ENCODE data around the gene CFAP58. TPM values are rescaled to one million over a fixed set of nuclear protein-coding genes. Genes with fewer than 3 reads are reported as not detected.

Gene CFAP58
- total RNA-seq, 1 experiment from 2014 or later: 0.63 TPM

GRCh38 chr10:104435822-104436221, 82.2 kb downstream of the CFAP58 start:
- Histone ChIP-seq H2BK15ac (ENCODE audit: low read depth, low read length) (no peak overlapping the region), H3K23ac (ENCODE audit: insufficient read length, low read depth, low read length) (no peak overlapping the region), H3T11ph (ENCODE audit: low read length) (no peak overlapping the region), H4K91ac (ENCODE audit: insufficient read length, low read depth, low read length) (no peak overlapping the region), H3K4me2 (ENCODE audit: insufficient read depth, insufficient read length, low read length) (no peak overlapping the region), H3K9ac (ENCODE audit: extremely low read depth, insufficient read length, low read length) (no peak overlapping the region), H3K14ac (ENCODE audit: insufficient read depth, low read length) (no peak overlapping the region), H3K18ac (ENCODE audit: insufficient read length, low read depth, low read length) (no peak overlapping the region), H3K79me2 (ENCODE audit: insufficient read depth, low read length) (no peaks in the 10 kb centered on the region), H3K27me3 (ENCODE audit: insufficient read depth, low read length) (no peaks in the 10 kb centered on the region), H3K56ac (ENCODE audit: insufficient read length, low read depth, low read length) (no peak overlapping the region), H3K27ac (ENCODE audit: insufficient read length, low read depth, low read length) (no peak overlapping the region), H3K4ac (ENCODE audit: low read depth, low read length) (no peak overlapping the region), H2BK120ac (ENCODE audit: low read depth, low read length, poor library complexity, severe bottlenecking) (no peak overlapping the region), H3K79me1 (ENCODE audit: insufficient read depth, low read depth, low read length, poor library complexity, severe bottlenecking) (no peaks in the 10 kb centered on the region), H3K23me2 (ENCODE audit: insufficient read length, low read depth, low read length, poor library complexity, severe bottlenecking) (no peaks in the 10 kb centered on the region), H3K9me3 (ENCODE audit: control insufficient read depth, low read depth, low read length) (no peaks in the 10 kb centered on the region), H4K20me1 (ENCODE audit: control insufficient read depth, insufficient read depth, insufficient read length) (no peaks in the 10 kb centered on the region), H3K4me1 (ENCODE audit: insufficient read depth, low read length) (no peaks in the 10 kb centered on the region), H2BK12ac (ENCODE audit: insufficient read length, low read depth, low read length) (no peak overlapping the region), H2AK5ac (ENCODE audit: insufficient read length, low read length) (no peak overlapping the region), H2BK5ac (ENCODE audit: insufficient read length, low read length) (no peak overlapping the region), H4K5ac (ENCODE audit: insufficient read length, low read depth, low read length) (no peak overlapping the region), H2BK20ac (ENCODE audit: low read depth, low read length, poor library complexity, severe bottlenecking) (no peak overlapping the region), H4K8ac (replicated peaks; ENCODE audit: insufficient read length, low read depth, low read length) (no peak overlapping the region), H2AFZ (ENCODE audit: low read length) (no peak overlapping the region)
- DNase-seq: no peak
- TF ChIP-seq CTCF (conservative IDR thresholded peaks at IDR 0.05): no peak
- Mint-ChIP-seq H3K9me3 (no peaks in the 10 kb centered on the region), H3K27me3 (ENCODE audit: low read depth) (no peaks in the 10 kb centered on the region; the same call in 1 of the 2 replicates), H3K27ac (no peak overlapping the region), H3K4me1 (peaks cover 0 to 2% of the 10 kb centered on the region in 2 experiments; a peak in 2 of 4 replicates), H3K36me3 (ENCODE audit: insufficient read depth in 1 of 3, low read depth in 3 of 3) (no peaks in the 10 kb centered on the region), H3K4me3 (no peak overlapping the region)
- no CpG with 5 or more reads among the region's 2 CpGs for WGBS (ENCODE audit: extremely low coverage, insufficient read length, low lambda C conversion rate)
